ENCODE measurements around the gene DIP2A.
A peak's percentile ranks its signal among the peaks of the same experiment; 100 is the strongest.

The DIP2A gene

GRCh38 chr21:46455575-46456385 lies 2.9 kb upstream of the DIP2A start:
- no peak overlapping the region for H3K18ac ChIP-seq (ENCODE audit: low read length)
- H3K27ac ChIP-seq (ENCODE audit: low read depth, low read length), result no peak overlapping the region
- no peak overlapping the region for H2AFZ ChIP-seq (ENCODE audit: insufficient read depth, low read length, poor library complexity)
- peaks cover 9 to 10% of the 10 kb centered on the region in 2 experiments for H3K4me1 ChIP-seq (ENCODE audit: control insufficient read depth in 1 of 2, insufficient read depth in 2 of 2, low read length in 2 of 2)
- peaks cover 0 to 2% of the 10 kb centered on the region in 2 experiments for H3K36me3 ChIP-seq (ENCODE audit: control insufficient read depth in 1 of 2, insufficient read depth in 2 of 2, low read length in 2 of 2)
- no peak overlapping the region for H4K91ac ChIP-seq (ENCODE audit: low read depth, low read length)
- no peak overlapping the region for H3K4me3 ChIP-seq (ENCODE audit: low read depth, low read length)
- no peak overlapping the region for H2BK5ac ChIP-seq (ENCODE audit: low read depth, low read length, poor library complexity)
- no peak overlapping the region for H4K8ac ChIP-seq (ENCODE audit: low read depth, low read length)
- no peak overlapping the region for H3K4ac ChIP-seq (ENCODE audit: low read depth, low read length)
- no peaks in the 10 kb centered on the region for H3K9me3 ChIP-seq (ENCODE audit: insufficient read depth, low read depth, low read length)
- no CpG with 5 or more reads among the region's 10 CpGs for WGBS (ENCODE audit: extremely low coverage, insufficient coverage, insufficient read length)
- no peak overlapping the region for H2AK5ac ChIP-seq (ENCODE audit: low read length)
- no peak overlapping the region for H2BK12ac ChIP-seq (ENCODE audit: low read length)
- H3K79me1 ChIP-seq (ENCODE audit: low read length), result peaks cover 11% of the 10 kb centered on the region
- H2BK120ac ChIP-seq (ENCODE audit: insufficient read depth, low read length, poor library complexity), result no peak overlapping the region
- peaks cover 14% of the 10 kb centered on the region for H3K79me2 ChIP-seq (ENCODE audit: control insufficient read depth, insufficient read depth, low read length, poor library complexity)
- H3K23ac ChIP-seq (ENCODE audit: low read length), result no peak overlapping the region
- no peak overlapping the region for H4K12ac ChIP-seq (ENCODE audit: low read depth, low read length)
- H3K9ac ChIP-seq (ENCODE audit: low read length), result no peak overlapping the region
- H3K4me2 ChIP-seq (ENCODE audit: low read length), result no peak overlapping the region
- no peak for DNase-seq
- no peaks in the 10 kb centered on the region for H3K27me3 ChIP-seq (ENCODE audit: insufficient read depth, low read length)
- H3K14ac ChIP-seq (ENCODE audit: low read length), result no peak overlapping the region

- no peaks in the 10 kb centered on the region for H3K27me3 ChIP-seq (ENCODE audit: insufficient read depth, low read length)
- WGBS (ENCODE audit: extremely low coverage, insufficient coverage, insufficient read length), result no CpG with 5 or more reads among the region's 4 CpGs
Measured at GRCh38 chr21:46456750-46457149, 1.9 kb upstream of the DIP2A start.

GRCh38 chr21:46457801-46458314 lies 833 bp upstream of the DIP2A start:
- Histone ChIP-seq H3K14ac (ENCODE audit: low read length) (peak overlapping the region; percentile 90), H3K36me3 (ENCODE audit: control insufficient read depth in 1 of 2, insufficient read depth in 2 of 2, low read length in 2 of 2) (peaks cover 0 to 2% of the 10 kb centered on the region in 2 experiments), H4K12ac (ENCODE audit: low read depth, low read length) (peak overlapping the region; percentile 89), H3K9ac (ENCODE audit: low read length) (peak overlapping the region; percentile 91), H3K4ac (ENCODE audit: low read depth, low read length) (peak overlapping the region; percentile 76), H4K91ac (ENCODE audit: low read depth, low read length) (peak overlapping the region; percentile 93), H2AFZ (ENCODE audit: insufficient read depth, low read length, poor library complexity) (peak overlapping the region; percentile 74), H3K18ac (ENCODE audit: low read length) (peak overlapping the region; percentile 87), H3K23ac (ENCODE audit: low read length) (no peak overlapping the region), H3K27me3 (ENCODE audit: insufficient read depth, low read length) (no peaks in the 10 kb centered on the region), H3K27ac (ENCODE audit: low read depth, low read length) (peak overlapping the region; percentile 79), H2AK5ac (ENCODE audit: low read length) (peak overlapping the region; percentile 40), H2BK120ac (ENCODE audit: insufficient read depth, low read length, poor library complexity) (peak overlapping the region; percentile 84), H3K4me1 (ENCODE audit: control insufficient read depth in 1 of 2, insufficient read depth in 2 of 2, low read length in 2 of 2) (peaks cover 9 to 10% of the 10 kb centered on the region in 2 experiments), H2BK5ac (ENCODE audit: low read depth, low read length, poor library complexity) (peak overlapping the region; percentile 84), H3K4me3 (ENCODE audit: low read depth, low read length) (peak overlapping the region; percentile 85), H3K79me1 (ENCODE audit: low read length) (peaks cover 11% of the 10 kb centered on the region), H3K9me3 (ENCODE audit: insufficient read depth, low read depth, low read length) (no peaks in the 10 kb centered on the region), H4K8ac (ENCODE audit: low read depth, low read length) (peak overlapping the region; percentile 88), H3K79me2 (ENCODE audit: control insufficient read depth, insufficient read depth, low read length, poor library complexity) (peaks cover 14% of the 10 kb centered on the region), H3K4me2 (ENCODE audit: low read length) (peak overlapping the region; percentile 78), H2BK12ac (ENCODE audit: low read length) (peak overlapping the region; percentile 15)
- WGBS (ENCODE audit: extremely low coverage, insufficient coverage, insufficient read length), result no CpG with 5 or more reads among the region's 30 CpGs
- peak in 1 of 2 donors; percentile 39 for DNase-seq

More at GRCh38 chr21:46456750-46457149, 1.9 kb upstream of the DIP2A start:
- Histone ChIP-seq H2BK120ac (ENCODE audit: insufficient read depth, low read length, poor library complexity) (no peak overlapping the region), H2BK12ac (ENCODE audit: low read length) (no peak overlapping the region), H2AK5ac (ENCODE audit: low read length) (no peak overlapping the region), H3K4me1 (ENCODE audit: control insufficient read depth in 1 of 2, insufficient read depth in 2 of 2, low read length in 2 of 2) (peaks cover 9 to 10% of the 10 kb centered on the region in 2 experiments), H3K23ac (ENCODE audit: low read length) (no peak overlapping the region), H3K9me3 (ENCODE audit: insufficient read depth, low read depth, low read length) (no peaks in the 10 kb centered on the region), H4K91ac (ENCODE audit: low read depth, low read length) (no peak overlapping the region), H3K36me3 (ENCODE audit: control insufficient read depth in 1 of 2, insufficient read depth in 2 of 2, low read length in 2 of 2) (peaks cover 0 to 2% of the 10 kb centered on the region in 2 experiments), H2BK5ac (ENCODE audit: low read depth, low read length, poor library complexity) (no peak overlapping the region), H3K79me1 (ENCODE audit: low read length) (peaks cover 11% of the 10 kb centered on the region), H3K14ac (ENCODE audit: low read length) (no peak overlapping the region), H3K9ac (ENCODE audit: low read length) (no peak overlapping the region), H2AFZ (ENCODE audit: insufficient read depth, low read length, poor library complexity) (no peak overlapping the region), H4K8ac (ENCODE audit: low read depth, low read length) (no peak overlapping the region), H3K79me2 (ENCODE audit: control insufficient read depth, insufficient read depth, low read length, poor library complexity) (peaks cover 14% of the 10 kb centered on the region), H3K27ac (ENCODE audit: low read depth, low read length) (no peak overlapping the region), H3K4ac (ENCODE audit: low read depth, low read length) (no peak overlapping the region), H3K18ac (ENCODE audit: low read length) (no peak overlapping the region), H4K12ac (ENCODE audit: low read depth, low read length) (no peak overlapping the region), H3K4me2 (ENCODE audit: low read length) (no peak overlapping the region), H3K4me3 (ENCODE audit: low read depth, low read length) (no peak overlapping the region)
- DNase-seq, result no peak

DNA sequence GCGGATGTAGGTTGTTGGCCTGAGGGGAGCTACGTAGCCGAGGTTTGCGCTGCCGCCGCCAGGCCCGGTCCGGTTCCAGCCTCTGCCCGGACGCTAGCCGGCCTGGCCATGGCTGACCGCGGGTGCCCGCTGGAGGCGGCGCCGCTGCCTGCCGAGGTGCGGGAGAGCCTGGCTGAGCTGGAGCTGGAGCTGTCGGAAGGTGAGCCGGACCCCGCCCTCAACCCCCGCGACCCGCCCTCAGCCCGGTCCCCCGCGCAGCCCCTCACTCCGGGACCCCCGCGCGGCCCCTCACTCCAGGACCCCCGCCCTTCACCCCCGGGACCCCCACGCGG lies 299 bp downstream of the DIP2A start:
- DNase-seq, result no peak
- Histone ChIP-seq H2AFZ (ENCODE audit: insufficient read depth, low read length, poor library complexity) (peak overlapping the region; percentile 35), H3K9ac (ENCODE audit: low read length) (peak overlapping the region; percentile 97), H4K8ac (ENCODE audit: low read depth, low read length) (peak overlapping the region; percentile 55), H3K18ac (ENCODE audit: low read length) (peak overlapping the region; percentile 94), H3K79me1 (ENCODE audit: low read length) (peaks cover 11% of the 10 kb centered on the region), H3K36me3 (ENCODE audit: control insufficient read depth in 1 of 2, insufficient read depth in 2 of 2, low read length in 2 of 2) (peaks cover 2 to 5% of the 10 kb centered on the region in 2 experiments), H3K9me3 (ENCODE audit: insufficient read depth, low read depth, low read length) (no peaks in the 10 kb centered on the region), H2AK5ac (ENCODE audit: low read length) (peak overlapping the region; percentile 43), H3K79me2 (ENCODE audit: control insufficient read depth, insufficient read depth, low read length, poor library complexity) (peaks cover 14% of the 10 kb centered on the region), H2BK12ac (ENCODE audit: low read length) (no peak overlapping the region), H2BK5ac (ENCODE audit: low read depth, low read length, poor library complexity) (peak overlapping the region; percentile 47), H3K4ac (ENCODE audit: low read depth, low read length) (peak overlapping the region; percentile 28), H3K23ac (ENCODE audit: low read length) (no peak overlapping the region), H3K27me3 (ENCODE audit: insufficient read depth, low read length) (no peaks in the 10 kb centered on the region), H3K14ac (ENCODE audit: low read length) (peak overlapping the region; percentile 93), H3K27ac (ENCODE audit: low read depth, low read length) (peak overlapping the region; percentile 60), H2BK120ac (ENCODE audit: insufficient read depth, low read length, poor library complexity) (peak overlapping the region; percentile 73), H4K91ac (ENCODE audit: low read depth, low read length) (peak overlapping the region; percentile 78), H3K4me1 (ENCODE audit: control insufficient read depth in 1 of 2, insufficient read depth in 2 of 2, low read length in 2 of 2) (peaks cover 9 to 10% of the 10 kb centered on the region in 2 experiments), H3K4me3 (ENCODE audit: low read depth, low read length) (peak overlapping the region; percentile 100), H4K12ac (ENCODE audit: low read depth, low read length) (peak overlapping the region; percentile 16), H3K4me2 (ENCODE audit: low read length) (peak overlapping the region; percentile 62)
- no CpG with 5 or more reads among the region's 36 CpGs for WGBS (ENCODE audit: extremely low coverage, insufficient coverage, insufficient read length)

All from trophoblast cell (in vitro differentiated cells and primary cell).